Bronchial epithelial cell (primary cell): ENCODE measurements around the gene PCNX2. TPM values are rescaled to one million over a fixed set of nuclear protein-coding genes. Genes with fewer than 3 reads are reported as not detected.

Experiments
- DNase-seq: peaks from one replicate; pipeline ENCODE4 v3.0.0-alpha.2; 2010; ENCODE audit warnings: low read depth
- FAIRE-seq: peaks from 2 replicates; lab custom pipeline; 2011; peaks lifted over from hg19 to GRCh38; lab: Jason Lieb, UNC
- H3K27me3 ChIP-seq: 2 replicates; pipeline ENCODE4 v1.5.1; 2011; ENCODE audit warnings: low read length; ENCODE audit not compliant: control insufficient read depth, insufficient read depth
- H3K36me3 ChIP-seq: 2 replicates; pipeline ENCODE4 v1.5.1; 2011; ENCODE audit warnings: low read length; ENCODE audit not compliant: control insufficient read depth, insufficient read depth
- H3K4me3 ChIP-seq: 2 replicates; pipeline ENCODE4 v1.5.1; 2011; ENCODE audit warnings: mild to moderate bottlenecking, low read depth, low read length, control low read depth
- total RNA-seq: library from RNA; depleted of rRNA; stranded (reverse); fragments of >200 nt; gene quantifications from 2 replicates; pipeline ENCODE4 v1.2.1, GENCODE V29; 2014
- TF ChIP-seq, protein P1 (sequence below): IDR thresholded peaks from 2 replicates; pipeline ENCODE4 v1.5.1; 2011; ENCODE audit warnings: mild to moderate bottlenecking, moderate library complexity, low read length, control low read depth, inconsistent platforms; ENCODE audit not compliant: insufficient read depth, severe bottlenecking

Gene PCNX2
- total RNA-seq, 1 donor from 2014 or later: 30.3 TPM

DNA sequence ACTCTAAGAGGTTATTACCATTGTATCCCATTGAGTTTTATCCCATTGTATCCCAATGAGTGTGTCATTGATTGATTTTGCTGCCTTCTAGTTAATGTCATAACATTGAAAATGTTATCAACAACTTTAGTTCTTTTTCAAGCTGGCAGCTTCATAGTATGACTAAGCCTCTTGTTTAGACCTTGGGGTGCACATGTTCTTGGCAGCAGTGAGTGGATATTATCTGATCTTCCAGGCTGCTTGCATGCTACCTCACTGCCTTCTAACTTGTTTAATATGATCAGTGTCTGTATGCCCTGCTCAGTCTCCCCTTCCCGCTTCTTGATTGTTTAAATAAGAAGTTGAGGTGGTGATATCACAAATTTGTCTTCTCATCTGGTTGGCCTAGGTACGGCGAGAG, 320.6 kb downstream of the PCNX2 start:
- H3K4me3 ChIP-seq: no peak overlapping the region
- FAIRE-seq (no peak), DNase-seq (no peak)
- no peaks in the 10 kb centered on the region for H3K27me3 ChIP-seq
- TF ChIP-seq, protein P1, sequence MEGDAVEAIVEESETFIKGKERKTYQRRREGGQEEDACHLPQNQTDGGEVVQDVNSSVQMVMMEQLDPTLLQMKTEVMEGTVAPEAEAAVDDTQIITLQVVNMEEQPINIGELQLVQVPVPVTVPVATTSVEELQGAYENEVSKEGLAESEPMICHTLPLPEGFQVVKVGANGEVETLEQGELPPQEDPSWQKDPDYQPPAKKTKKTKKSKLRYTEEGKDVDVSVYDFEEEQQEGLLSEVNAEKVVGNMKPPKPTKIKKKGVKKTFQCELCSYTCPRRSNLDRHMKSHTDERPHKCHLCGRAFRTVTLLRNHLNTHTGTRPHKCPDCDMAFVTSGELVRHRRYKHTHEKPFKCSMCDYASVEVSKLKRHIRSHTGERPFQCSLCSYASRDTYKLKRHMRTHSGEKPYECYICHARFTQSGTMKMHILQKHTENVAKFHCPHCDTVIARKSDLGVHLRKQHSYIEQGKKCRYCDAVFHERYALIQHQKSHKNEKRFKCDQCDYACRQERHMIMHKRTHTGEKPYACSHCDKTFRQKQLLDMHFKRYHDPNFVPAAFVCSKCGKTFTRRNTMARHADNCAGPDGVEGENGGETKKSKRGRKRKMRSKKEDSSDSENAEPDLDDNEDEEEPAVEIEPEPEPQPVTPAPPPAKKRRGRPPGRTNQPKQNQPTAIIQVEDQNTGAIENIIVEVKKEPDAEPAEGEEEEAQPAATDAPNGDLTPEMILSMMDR: no peak
- peaks cover 17% of the 10 kb centered on the region for H3K36me3 ChIP-seq

DNA sequence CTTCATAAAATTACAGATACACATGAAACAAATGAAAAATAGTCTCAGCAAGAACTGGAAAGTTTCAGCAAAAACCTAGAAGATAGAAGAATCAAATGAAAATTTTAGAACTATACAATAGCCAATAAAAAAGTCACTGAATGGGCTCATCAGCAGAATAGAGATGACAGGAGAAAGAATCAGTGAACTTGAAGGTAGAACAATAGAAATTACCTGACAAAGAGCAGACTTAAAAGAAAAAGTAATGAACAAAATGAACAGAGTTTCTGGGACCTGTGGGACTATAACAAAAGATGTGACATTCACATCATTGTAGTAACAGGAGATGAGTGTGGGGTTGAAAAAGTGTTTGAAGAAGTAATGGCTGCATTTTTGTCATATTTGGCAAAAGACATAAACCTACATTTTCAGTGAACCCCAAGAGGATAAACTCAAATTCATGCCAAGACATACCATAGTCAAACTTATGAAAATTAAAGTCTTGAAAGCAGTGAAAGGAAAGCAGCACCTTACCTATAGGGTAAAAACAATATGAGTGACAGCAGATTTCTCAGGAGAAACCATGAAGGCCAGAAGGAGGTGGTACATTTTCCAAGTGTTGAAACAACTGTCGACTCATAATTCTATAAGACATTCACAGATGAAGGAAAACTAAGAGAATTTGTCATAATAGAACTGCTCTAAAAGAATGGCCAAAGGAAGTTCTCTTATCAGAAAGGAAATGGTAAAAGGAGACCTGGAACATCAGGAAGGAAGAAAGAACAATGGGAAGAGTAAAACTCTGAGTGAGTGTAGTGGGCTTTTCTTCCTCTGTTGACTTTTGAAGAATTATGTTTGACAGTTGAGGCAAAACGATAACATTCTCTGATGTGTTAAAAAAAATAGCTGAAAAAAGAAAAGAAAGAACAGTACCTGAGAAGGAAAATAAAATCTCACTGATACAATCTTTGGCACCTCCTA, 321.6 kb downstream of the PCNX2 start:
- no peak for DNase-seq
- no peak for FAIRE-seq
- TF ChIP-seq, protein P1: no peak
- peaks cover 22% of the 10 kb centered on the region for H3K36me3 ChIP-seq
- H3K27me3 ChIP-seq: no peaks in the 10 kb centered on the region
- no peak overlapping the region for H3K4me3 ChIP-seq

DNA sequence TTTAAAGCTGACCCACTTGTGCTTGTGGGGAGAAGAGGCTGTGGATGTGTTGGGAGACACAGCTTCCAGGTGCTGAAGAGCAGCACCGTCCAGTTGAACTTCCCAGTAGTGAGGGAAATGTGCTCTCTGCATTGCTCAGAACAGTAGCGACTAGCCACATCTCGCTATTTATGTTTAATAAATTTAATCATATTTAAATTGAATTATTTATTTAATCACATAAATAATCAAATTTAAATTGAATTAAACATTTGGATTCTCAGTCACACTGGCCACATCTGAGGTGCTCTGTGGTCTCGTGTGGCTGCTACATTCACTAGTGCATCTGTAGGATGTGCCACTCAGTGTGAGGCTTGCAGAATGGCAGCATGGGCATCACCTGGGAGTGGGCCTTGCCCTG, 325.0 kb downstream of the PCNX2 start:
- DNase-seq (no peak), FAIRE-seq (no peak)
- Histone ChIP-seq H3K36me3 (peaks cover 20% of the 10 kb centered on the region), H3K27me3 (no peaks in the 10 kb centered on the region), H3K4me3 (no peak overlapping the region)
- TF ChIP-seq, protein P1: no peak

DNA sequence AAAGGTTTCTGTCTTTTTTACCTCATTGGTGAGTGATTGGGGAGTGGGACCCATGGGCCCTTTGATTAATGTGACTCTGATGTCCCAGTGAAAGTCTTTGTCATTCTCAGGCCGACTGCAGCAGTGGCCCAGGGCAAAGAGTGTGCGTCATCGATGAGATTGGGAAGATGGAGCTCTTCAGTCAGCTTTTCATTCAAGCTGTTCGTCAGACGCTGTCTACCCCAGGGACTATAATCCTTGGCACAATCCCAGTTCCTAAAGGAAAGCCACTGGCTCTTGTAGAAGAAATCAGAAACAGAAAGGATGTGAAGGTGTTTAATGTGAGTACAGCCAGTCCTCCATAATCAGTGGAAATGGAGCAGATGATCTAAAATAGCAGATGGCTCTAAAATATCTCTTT, 325.7 kb downstream of the PCNX2 start:
- no peak for FAIRE-seq
- DNase-seq: no peak
- Histone ChIP-seq H3K4me3 (no peak overlapping the region), H3K27me3 (no peaks in the 10 kb centered on the region), H3K36me3 (peaks cover 19% of the 10 kb centered on the region)
- TF ChIP-seq, protein P1: no peak

DNA sequence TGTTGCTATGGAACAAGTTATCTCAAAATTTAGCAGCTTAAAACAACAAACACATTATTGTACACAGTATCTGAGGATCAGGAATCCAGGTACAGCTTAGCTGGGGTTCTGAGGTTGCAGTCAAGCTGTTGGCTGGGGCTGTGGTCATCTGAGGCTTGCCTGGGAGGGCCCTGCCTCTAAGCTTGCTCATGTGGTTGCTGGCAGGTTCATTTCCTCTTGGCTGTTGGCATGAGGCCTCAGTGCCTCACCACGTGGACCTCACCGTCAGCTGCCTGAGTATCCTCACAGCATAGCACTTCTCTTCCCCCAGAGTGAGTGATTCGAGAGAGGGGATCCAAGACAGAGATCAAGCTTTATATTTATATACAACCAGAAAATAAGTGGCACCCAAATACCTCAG, 326.6 kb downstream of the PCNX2 start:
- peaks cover 19% of the 10 kb centered on the region for H3K36me3 ChIP-seq
- TF ChIP-seq, protein P1: no peak
- H3K4me3 ChIP-seq: no peak overlapping the region
- FAIRE-seq (peak; percentile 7), DNase-seq (no peak)
- H3K27me3 ChIP-seq: no peaks in the 10 kb centered on the region

DNA sequence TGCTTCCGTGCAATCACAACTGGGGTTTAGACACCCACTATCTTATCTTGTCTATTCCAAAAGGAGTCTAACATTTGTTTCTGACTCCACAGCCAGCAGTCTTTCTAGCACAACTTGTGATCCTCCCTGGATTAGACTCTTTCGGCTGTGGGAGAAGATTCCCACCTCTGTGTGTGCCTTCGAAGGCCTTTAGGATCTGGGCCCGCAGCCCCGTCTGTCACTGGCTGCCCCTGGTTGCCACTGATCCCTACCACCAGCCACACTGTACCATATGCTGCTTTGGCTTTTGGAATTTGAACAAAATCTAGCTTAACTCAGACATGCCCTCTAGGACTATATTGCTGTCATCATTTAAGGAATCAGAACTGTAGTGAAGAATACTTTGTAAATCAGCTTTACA, 327.1 kb downstream of the PCNX2 start:
- peaks cover 20% of the 10 kb centered on the region for H3K36me3 ChIP-seq
- FAIRE-seq: no peak

More for the DNA sequence above, 327.1 kb downstream of the PCNX2 start:
- TF ChIP-seq, protein P1: no peak
- no peaks in the 10 kb centered on the region for H3K27me3 ChIP-seq
- no peak for DNase-seq
- H3K4me3 ChIP-seq: no peak overlapping the region
